ENCODE results near the gene HEATR9.

HEATR9 gene

GRCh38 chr17:35809855-35810461 lies 58.7 kb downstream of the HEATR9 start:
- no peak for DNase-seq (ENCODE audit: low read depth)

DNA sequence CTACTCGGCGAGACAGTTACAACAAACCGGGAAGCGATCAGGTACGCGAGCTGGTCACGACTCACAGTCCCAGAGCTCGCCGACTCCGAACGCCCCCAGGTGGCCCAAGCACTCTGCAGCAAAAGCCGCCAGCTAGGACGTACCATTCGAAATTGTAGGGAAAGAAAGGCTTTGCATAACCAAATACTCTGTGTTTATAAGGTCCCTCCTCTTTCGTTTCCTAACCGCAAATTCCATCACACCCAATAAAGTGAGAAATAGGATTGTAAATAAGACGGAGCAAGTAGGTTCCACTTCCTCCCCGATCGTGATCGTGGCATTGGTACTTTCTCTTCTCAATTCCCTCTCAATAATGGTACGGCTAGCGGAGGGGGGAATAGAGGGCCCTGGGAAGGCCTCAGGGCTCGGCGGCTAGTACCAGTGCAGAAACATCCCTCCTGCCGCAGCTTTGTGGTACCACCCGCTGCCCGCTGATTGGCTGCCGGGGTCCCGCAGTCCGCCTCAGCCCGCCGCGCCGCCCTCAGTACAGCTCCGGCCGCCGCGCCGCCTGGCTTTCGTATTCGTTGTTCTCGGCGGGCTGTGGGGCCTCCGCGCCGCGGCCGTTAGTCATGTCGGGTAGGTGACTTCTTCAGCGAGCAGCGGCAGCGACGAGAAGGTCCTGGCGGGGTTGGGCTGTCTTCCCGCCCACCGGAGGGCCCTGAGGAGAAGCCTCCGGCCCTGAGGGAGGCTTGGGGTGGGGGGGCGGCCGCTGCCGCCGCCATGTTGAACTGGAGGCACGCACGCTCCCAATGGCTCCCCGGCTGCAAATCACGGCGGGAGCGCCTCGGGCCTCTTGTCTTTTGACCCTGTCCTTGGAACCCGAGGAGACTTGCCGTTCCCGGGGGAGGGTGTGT lies 59.5 kb downstream of the HEATR9 start, which contains the start of gene TAF15:
TAF15 (plus strand) TSS at position 523 of the 893 bp plus-strand sequence; CDS start at position 609, 86 bp downstream.
- peak; percentile 96 for DNase-seq (ENCODE audit: low read depth)

GRCh38 chr17:35808240-35808961 lies 60.3 kb downstream of the HEATR9 start:
- DNase-seq (ENCODE audit: low read depth): no peak

- DNase-seq (ENCODE audit: low read depth): no peak
Observed at GRCh38 chr17:35807371-35808144, 61.1 kb downstream of the HEATR9 start.
